ENCODE measurements around the gene KMT5C.

The KMT5C gene

GRCh38 chr19:55339105-55339888, at the start of gene KMT5C:
Gene KMT5C, plus strand, starts transcription at chr19:55339876. Its CDS starts 2,061 bp downstream, at chr19:55341937.
- peak; percentile 100 for DNase-seq

- DNase-seq, result no peak
Measured at GRCh38 chr19:55297267-55297666, 42.4 kb upstream of the KMT5C start.

- no peak for DNase-seq
Measured at GRCh38 chr19:55299991-55300390, 39.7 kb upstream of the KMT5C start.

- DNase-seq, result no peak
Measured at GRCh38 chr19:55300886-55301458, 38.7 kb upstream of the KMT5C start.

GRCh38 chr19:55301459-55302317, 38.0 kb upstream of the KMT5C start:
- peak; percentile 98 to 99 for DNase-seq

- DNase-seq, result no peak
Measured at GRCh38 chr19:55302318-55302703, 37.4 kb upstream of the KMT5C start.

- no peak for DNase-seq
Measured at GRCh38 chr19:55303477-55303876, 36.2 kb upstream of the KMT5C start.

GRCh38 chr19:55304279-55304978, 35.2 kb upstream of the KMT5C start:
- DNase-seq, result peak; percentile 46 to 58

- DNase-seq, result no peak
Measured at GRCh38 chr19:55304980-55305379, 34.7 kb upstream of the KMT5C start.

GRCh38 chr19:55305491-55305890, 34.2 kb upstream of the KMT5C start:
- DNase-seq, result peak; percentile 61 to 63

- DNase-seq, result no peak
Measured at GRCh38 chr19:55305983-55306562, 33.6 kb upstream of the KMT5C start.

GRCh38 chr19:55306712-55307111, 33.0 kb upstream of the KMT5C start:
- DNase-seq, result no peak

GRCh38 chr19:55308281-55308680, 31.4 kb upstream of the KMT5C start:
- no peak for DNase-seq

- DNase-seq, result no peak
Measured at GRCh38 chr19:55309448-55309847, 30.2 kb upstream of the KMT5C start.

- DNase-seq, result no peak
Measured at GRCh38 chr19:55310498-55310897, 29.2 kb upstream of the KMT5C start.

GRCh38 chr19:55311397-55311796, 28.3 kb upstream of the KMT5C start:
- DNase-seq, result no peak

GRCh38 chr19:55311797-55312196, 27.9 kb upstream of the KMT5C start:
- no peak for DNase-seq

GRCh38 chr19:55312621-55313512, 26.8 kb upstream of the KMT5C start:
- no peak for DNase-seq

GRCh38 chr19:55314396-55314795, 25.3 kb upstream of the KMT5C start:
- DNase-seq, result no peak

GRCh38 chr19:55315956-55316525, 23.6 kb upstream of the KMT5C start:
- no peak for DNase-seq

- no peak for DNase-seq
Measured at GRCh38 chr19:55316646-55317045, 23.0 kb upstream of the KMT5C start.

Measured in activated T-cell treated with anti-CD3 and anti-CD28 coated beads, Interleukin-2, amount 50 U/mL, for 48 hours (primary cell).